Measurements from ENCODE around the gene GALM.
"Not testable (repeated sequence)": the region's sequence is repeated elsewhere in the genome, so short reads cannot be mapped to it uniquely, and the experiment has no call there.

Gene GALM

GRCh38 chr2:38708900-38709566 lies 43.1 kb downstream of the GALM start:
- in situ Hi-C loops (cut with MboI; ENCODE audit: low sequenced_read_pairs, unreplicated experiment): no loop called here
- DNase-seq (ENCODE audit: low spot score): no peak
- TF ChIP-seq, protein P1, sequence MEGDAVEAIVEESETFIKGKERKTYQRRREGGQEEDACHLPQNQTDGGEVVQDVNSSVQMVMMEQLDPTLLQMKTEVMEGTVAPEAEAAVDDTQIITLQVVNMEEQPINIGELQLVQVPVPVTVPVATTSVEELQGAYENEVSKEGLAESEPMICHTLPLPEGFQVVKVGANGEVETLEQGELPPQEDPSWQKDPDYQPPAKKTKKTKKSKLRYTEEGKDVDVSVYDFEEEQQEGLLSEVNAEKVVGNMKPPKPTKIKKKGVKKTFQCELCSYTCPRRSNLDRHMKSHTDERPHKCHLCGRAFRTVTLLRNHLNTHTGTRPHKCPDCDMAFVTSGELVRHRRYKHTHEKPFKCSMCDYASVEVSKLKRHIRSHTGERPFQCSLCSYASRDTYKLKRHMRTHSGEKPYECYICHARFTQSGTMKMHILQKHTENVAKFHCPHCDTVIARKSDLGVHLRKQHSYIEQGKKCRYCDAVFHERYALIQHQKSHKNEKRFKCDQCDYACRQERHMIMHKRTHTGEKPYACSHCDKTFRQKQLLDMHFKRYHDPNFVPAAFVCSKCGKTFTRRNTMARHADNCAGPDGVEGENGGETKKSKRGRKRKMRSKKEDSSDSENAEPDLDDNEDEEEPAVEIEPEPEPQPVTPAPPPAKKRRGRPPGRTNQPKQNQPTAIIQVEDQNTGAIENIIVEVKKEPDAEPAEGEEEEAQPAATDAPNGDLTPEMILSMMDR (IDR thresholded peaks at IDR 0.05; ENCODE audit: borderline replicate concordance, control extremely low read depth, extremely low read depth, insufficient read depth, missing control alignments): no peak

DNA sequence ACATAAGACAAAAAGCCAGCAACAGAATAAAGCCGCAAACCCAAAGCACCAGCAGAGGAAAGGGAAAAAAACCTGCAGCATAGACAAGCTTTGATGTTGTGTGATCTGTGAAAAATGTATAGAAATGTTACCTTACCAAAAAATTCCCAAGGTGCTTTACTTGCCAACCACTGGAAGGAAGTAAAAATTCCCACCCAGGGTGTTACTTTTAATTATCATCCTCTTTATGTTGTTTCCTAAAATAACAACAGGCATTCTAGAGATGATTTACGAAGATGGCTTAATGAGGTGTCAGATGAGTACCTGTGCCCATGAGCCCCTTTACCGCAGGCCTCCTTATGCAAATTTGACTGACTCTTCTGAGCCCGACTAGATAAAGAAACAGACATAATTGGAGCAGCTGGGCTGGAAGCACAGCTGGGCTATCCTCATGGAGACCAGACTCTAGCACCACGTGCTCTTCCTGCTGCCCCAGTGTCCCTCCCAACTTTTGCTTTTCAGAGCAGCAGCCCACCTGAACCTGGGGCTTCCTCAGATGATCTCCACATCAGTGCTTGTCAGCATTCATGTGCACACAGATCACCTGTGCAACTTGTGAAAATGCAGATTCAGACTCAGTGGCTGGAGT lies 43.8 kb downstream of the GALM start:
- in situ Hi-C loops (cut with MboI; ENCODE audit: low sequenced_read_pairs, unreplicated experiment): no loop called here
- no peak for DNase-seq (ENCODE audit: low spot score)
- TF ChIP-seq, protein P1 (IDR thresholded peaks at IDR 0.05; ENCODE audit: borderline replicate concordance, control extremely low read depth, extremely low read depth, insufficient read depth, missing control alignments): no peak

DNA sequence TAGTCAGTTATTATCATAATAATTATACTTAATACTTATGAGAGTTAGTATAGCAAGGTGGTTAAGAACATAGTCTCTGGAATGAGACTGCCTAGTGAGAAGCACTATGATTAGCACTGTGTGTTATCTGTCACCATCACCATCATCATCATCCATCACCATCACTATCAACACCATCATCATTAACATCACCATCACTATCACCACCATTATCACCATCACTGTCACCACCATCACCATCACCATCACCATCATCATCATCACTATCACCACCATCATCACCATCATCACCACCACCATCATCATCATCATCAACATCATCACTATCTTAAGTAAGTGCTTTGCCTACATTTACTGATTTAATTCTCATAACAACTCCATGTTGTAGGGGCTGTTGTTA lies 45.6 kb downstream of the GALM start:
- in situ Hi-C loops (cut with MboI; ENCODE audit: low sequenced_read_pairs, unreplicated experiment): no loop called here
- no peak for DNase-seq (ENCODE audit: low spot score)
- TF ChIP-seq, protein P1 (IDR thresholded peaks at IDR 0.05; ENCODE audit: borderline replicate concordance, control extremely low read depth, extremely low read depth, insufficient read depth, missing control alignments): no peak

DNA sequence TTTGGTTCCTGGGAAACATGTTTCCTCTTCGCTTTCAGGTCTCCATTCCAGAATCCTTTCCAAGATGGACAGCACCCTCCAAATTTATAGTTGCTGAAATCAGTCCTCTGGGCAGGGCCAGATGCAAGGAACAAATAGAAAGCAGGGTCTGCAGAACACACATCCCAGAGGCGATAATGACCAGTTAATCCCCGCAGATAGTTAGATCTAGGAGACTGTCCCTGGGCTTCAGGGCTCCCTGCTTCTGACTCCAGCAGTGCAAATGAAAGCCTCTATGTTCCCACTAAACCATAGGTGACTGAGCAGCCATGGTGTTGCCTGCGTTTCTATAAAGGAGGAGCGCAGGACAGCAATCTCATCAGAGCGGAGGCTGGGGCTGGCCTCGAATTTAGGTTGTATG lies 46.5 kb downstream of the GALM start:
- in situ Hi-C loops (cut with MboI; ENCODE audit: low sequenced_read_pairs, unreplicated experiment): no loop called here
- no peak for DNase-seq (ENCODE audit: low spot score)
- TF ChIP-seq, protein P1 (IDR thresholded peaks at IDR 0.05; ENCODE audit: borderline replicate concordance, control extremely low read depth, extremely low read depth, insufficient read depth, missing control alignments): no peak

DNA sequence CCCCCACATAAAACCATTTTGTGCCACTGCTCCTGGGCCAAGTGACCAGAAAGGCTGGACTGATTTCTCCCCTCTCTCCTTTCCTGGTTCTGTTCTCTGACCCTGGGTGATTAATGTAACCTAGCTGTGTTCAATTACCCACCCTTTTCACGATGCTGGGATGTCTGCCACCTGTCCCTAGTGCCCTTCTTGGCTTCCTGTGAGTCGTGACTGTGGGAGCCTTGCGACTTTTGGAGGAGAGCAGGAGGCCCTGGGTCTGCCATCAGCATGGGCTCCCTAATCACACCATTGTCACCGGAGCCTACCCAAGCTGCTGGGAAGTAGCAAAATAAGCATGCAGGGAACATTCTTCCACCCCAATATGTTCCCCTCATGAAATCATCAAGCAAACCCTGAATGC lies 47.0 kb downstream of the GALM start:
- TF ChIP-seq, protein P1 (IDR thresholded peaks at IDR 0.05; ENCODE audit: borderline replicate concordance, control extremely low read depth, extremely low read depth, insufficient read depth, missing control alignments): no peak
- DNase-seq (ENCODE audit: low spot score): no peak
- in situ Hi-C loops (cut with MboI; ENCODE audit: low sequenced_read_pairs, unreplicated experiment): no loop called here

GRCh38 chr2:38713338-38713737 lies 47.4 kb downstream of the GALM start:
- TF ChIP-seq, protein P1 (IDR thresholded peaks at IDR 0.05; ENCODE audit: borderline replicate concordance, control extremely low read depth, extremely low read depth, insufficient read depth, missing control alignments): no peak
- no peak for DNase-seq (ENCODE audit: low spot score)
- in situ Hi-C loops (cut with MboI; ENCODE audit: low sequenced_read_pairs, unreplicated experiment): no loop called here

DNA sequence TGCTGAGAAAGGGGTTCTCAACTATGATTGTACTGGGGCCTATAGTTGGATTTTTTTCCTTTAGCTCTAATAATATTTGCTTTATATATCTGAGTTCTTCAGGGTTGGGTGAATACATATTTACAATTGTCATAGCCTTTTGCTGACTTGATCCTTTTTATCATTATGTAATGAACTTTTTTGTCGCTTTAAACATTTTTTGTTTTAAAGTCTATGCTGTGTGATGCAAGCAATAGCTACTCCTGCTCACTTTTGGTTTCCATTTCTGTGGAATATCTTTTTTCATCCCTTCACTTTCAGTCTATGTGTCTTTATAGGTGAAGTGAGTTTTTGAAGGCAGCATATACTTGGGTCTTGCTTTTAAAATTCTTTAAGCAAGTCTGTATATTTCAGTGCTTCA lies 49.0 kb downstream of the GALM start:
- DNase-seq (ENCODE audit: low spot score); in situ Hi-C loops (cut with MboI; ENCODE audit: low sequenced_read_pairs, unreplicated experiment): not testable (repeated sequence)
